GM18511 (cell line): ENCODE results near the gene IL17RD.

ENCODE experiments used
- ATAC-seq: cut with Tn5 transposase; IDR thresholded peaks from one replicate; pipeline ENCODE4 v1.9.1; 2021; ENCODE audit warnings: mild to moderate bottlenecking, moderate library complexity; ENCODE audit not compliant: unreplicated experiment

The IL17RD gene

GRCh38 chr3:57158813-57159738 lies 6.1 kb downstream of the IL17RD start:
- no peak for ATAC-seq

GRCh38 chr3:57158325-57158724 lies 6.8 kb downstream of the IL17RD start:
- no peak for ATAC-seq

GRCh38 chr3:57157545-57157944 lies 7.6 kb downstream of the IL17RD start:
- no peak for ATAC-seq

GRCh38 chr3:57155310-57155643 lies 9.9 kb downstream of the IL17RD start:
- no peak for ATAC-seq

GRCh38 chr3:57154470-57155309 lies 10.5 kb downstream of the IL17RD start:
- ATAC-seq, result no peak

- no peak for ATAC-seq
These were observed 12.7 kb downstream of the IL17RD start for GRCh38 chr3:57152151-57153143.

GRCh38 chr3:57151749-57152148 lies 13.4 kb downstream of the IL17RD start:
- ATAC-seq, result no peak

GRCh38 chr3:57151021-57151449 lies 14.1 kb downstream of the IL17RD start:
- no peak for ATAC-seq

- no peak for ATAC-seq
These were observed 15.0 kb downstream of the IL17RD start for GRCh38 chr3:57150113-57150581.

- ATAC-seq, result no peak
These were observed 18.1 kb downstream of the IL17RD start for GRCh38 chr3:57147071-57147470.

- no peak for ATAC-seq
These were observed 19.3 kb downstream of the IL17RD start for GRCh38 chr3:57145852-57146251.

GRCh38 chr3:57144952-57145351 lies 20.2 kb downstream of the IL17RD start:
- ATAC-seq, result no peak

- ATAC-seq, result no peak
These were observed 21.2 kb downstream of the IL17RD start for GRCh38 chr3:57143886-57144459.

GRCh38 chr3:57142411-57142723 lies 22.8 kb downstream of the IL17RD start:
- ATAC-seq, result no peak

GRCh38 chr3:57141719-57142410 lies 23.3 kb downstream of the IL17RD start:
- ATAC-seq, result no peak

GRCh38 chr3:57140894-57141293 lies 24.3 kb downstream of the IL17RD start:
- ATAC-seq, result no peak

- no peak for ATAC-seq
These were observed 29.0 kb downstream of the IL17RD start for GRCh38 chr3:57135964-57136719.

GRCh38 chr3:57133157-57133556 lies 32.0 kb downstream of the IL17RD start:
- no peak for ATAC-seq

- ATAC-seq, result no peak
These were observed 32.5 kb downstream of the IL17RD start for GRCh38 chr3:57132674-57133073.
